ENCODE data around the gene ZSCAN22. TPM values are rescaled to one million over a fixed set of nuclear protein-coding genes. Genes with fewer than 3 reads are reported as not detected.

The ZSCAN22 gene
- total RNA-seq, result 1 to 10 TPM; 3.0 to 3.7 TPM

- peak within 1 kb of the TSS; percentile 94 for H3K27ac ChIP-seq
- H3K36me3 ChIP-seq, result no peaks in the 10 kb centered on the region
- H3K4me3 ChIP-seq, result peak within 1 kb of the TSS; percentile 84
- H3K27me3 ChIP-seq, result no peaks in the 10 kb centered on the region
- no peaks in the 10 kb centered on the region for H3K9me3 ChIP-seq
- no peak for TF ChIP-seq CTCF (IDR thresholded peaks at IDR 0.05)
- H3K4me1 ChIP-seq, result peaks cover 12% of the 10 kb centered on the region
- intact Hi-C loops (cut with DNase I), result no loop called here
- H3K9ac ChIP-seq (ENCODE audit: low read depth in 2 of 2, low read length in 2 of 2), result peak within 1 kb of the TSS; percentile 66 to 95
- DNase-seq, result peak; percentile 98
Measured at GRCh38 chr19:58326914-58327726, at the start of gene ZSCAN22. Gene ZSCAN22, plus strand, starts transcription at chr19:58326994. Its CDS starts 7,809 bp downstream, at chr19:58334803.

GRCh38 chr19:58277197-58277596, 49.6 kb upstream of the ZSCAN22 start:
- Histone ChIP-seq H3K4me3 (no peak overlapping the region), H3K9me3 (peaks cover 8% of the 10 kb centered on the region), H3K4me1 (no peaks in the 10 kb centered on the region), H3K36me3 (no peaks in the 10 kb centered on the region), H3K27me3 (no peaks in the 10 kb centered on the region), H3K9ac (ENCODE audit: low read depth in 2 of 2, low read length in 2 of 2) (no peak overlapping the region), H3K27ac (no peak overlapping the region)
- no peak for TF ChIP-seq CTCF (IDR thresholded peaks at IDR 0.05)
- DNase-seq, result no peak
- intact Hi-C loops (cut with DNase I), result no loop called here

- Histone ChIP-seq H3K4me1 (no peaks in the 10 kb centered on the region), H3K27ac (peak overlapping the region; percentile 69), H3K27me3 (no peaks in the 10 kb centered on the region), H3K9ac (ENCODE audit: low read depth in 2 of 2, low read length in 2 of 2) (peak overlapping the region; percentile 63 to 69), H3K9me3 (peaks cover 3% of the 10 kb centered on the region), H3K36me3 (no peaks in the 10 kb centered on the region), H3K4me3 (peak overlapping the region; percentile 89)
- DNase-seq, result peak; percentile 19
- no peak for TF ChIP-seq CTCF (IDR thresholded peaks at IDR 0.05)
- intact Hi-C loops (cut with DNase I), result no loop called here
Measured at GRCh38 chr19:58277748-58278540, 48.9 kb upstream of the ZSCAN22 start.

- no peak for TF ChIP-seq CTCF (IDR thresholded peaks at IDR 0.05)
- Histone ChIP-seq H3K9me3 (no peaks in the 10 kb centered on the region), H3K4me1 (no peaks in the 10 kb centered on the region), H3K27me3 (no peaks in the 10 kb centered on the region), H3K9ac (ENCODE audit: low read depth in 2 of 2, low read length in 2 of 2) (peak within 1 kb of the TSS; percentile 69 to 77), H3K4me3 (peak within 1 kb of the TSS; percentile 89), H3K27ac (peak within 1 kb of the TSS; percentile 69), H3K36me3 (no peaks in the 10 kb centered on the region)
- intact Hi-C loops (cut with DNase I), result no loop called here
- peak; percentile 99 for DNase-seq
Measured at GRCh38 chr19:58278541-58279041, 48.2 kb upstream of the ZSCAN22 start, which contains the start of gene ZNF8. Gene ZNF8, plus strand, starts transcription at chr19:58278955. Its CDS starts 127 bp downstream, at chr19:58279082.
